ENCODE results near the gene PHF21B. TPM values are rescaled to one million over a fixed set of nuclear protein-coding genes. Genes with fewer than 3 reads are reported as not detected.
"Not testable (repeated sequence)": the region's sequence is repeated elsewhere in the genome, so short reads cannot be mapped to it uniquely, and the experiment has no call there.

The PHF21B gene
- total RNA-seq, 1 donor from 2014 or later: 4.6 TPM

GRCh38 chr22:44860311-44860710 is 149.5 kb downstream of the PHF21B start:
- H3K27ac Mint-ChIP-seq (ENCODE audit: unreplicated experiment): no peak overlapping the region
- no peak for DNase-seq (ENCODE audit: low spot score)

DNA sequence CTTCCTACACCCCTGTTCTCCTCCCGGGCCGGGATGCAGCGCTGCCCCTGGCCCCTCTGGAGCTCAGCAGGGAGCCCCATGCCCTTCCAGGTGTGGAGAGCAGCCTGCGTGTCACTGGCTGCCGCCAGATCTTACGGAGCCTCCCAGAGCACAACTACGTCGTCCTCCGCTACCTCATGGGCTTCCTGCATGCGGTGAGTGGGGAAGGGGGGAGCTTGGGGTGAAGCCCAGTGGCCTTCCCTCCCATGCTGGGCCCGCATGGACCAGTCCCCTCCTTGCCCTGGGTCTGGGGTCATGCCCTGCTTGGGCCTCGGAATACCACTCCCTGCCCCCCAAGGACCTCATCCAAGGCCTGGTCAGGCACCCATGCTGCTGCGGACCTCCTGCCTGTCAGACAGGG is 150.2 kb downstream of the PHF21B start:
- H3K36me3 Mint-ChIP-seq (ENCODE audit: low read depth, unreplicated experiment): no peaks in the 10 kb centered on the region
- no peaks in the 10 kb centered on the region for H3K9me3 Mint-ChIP-seq (ENCODE audit: unreplicated experiment)

More at GRCh38 chr22:44860311-44860710, 149.5 kb downstream of the PHF21B start:
- TF ChIP-seq, protein P1, sequence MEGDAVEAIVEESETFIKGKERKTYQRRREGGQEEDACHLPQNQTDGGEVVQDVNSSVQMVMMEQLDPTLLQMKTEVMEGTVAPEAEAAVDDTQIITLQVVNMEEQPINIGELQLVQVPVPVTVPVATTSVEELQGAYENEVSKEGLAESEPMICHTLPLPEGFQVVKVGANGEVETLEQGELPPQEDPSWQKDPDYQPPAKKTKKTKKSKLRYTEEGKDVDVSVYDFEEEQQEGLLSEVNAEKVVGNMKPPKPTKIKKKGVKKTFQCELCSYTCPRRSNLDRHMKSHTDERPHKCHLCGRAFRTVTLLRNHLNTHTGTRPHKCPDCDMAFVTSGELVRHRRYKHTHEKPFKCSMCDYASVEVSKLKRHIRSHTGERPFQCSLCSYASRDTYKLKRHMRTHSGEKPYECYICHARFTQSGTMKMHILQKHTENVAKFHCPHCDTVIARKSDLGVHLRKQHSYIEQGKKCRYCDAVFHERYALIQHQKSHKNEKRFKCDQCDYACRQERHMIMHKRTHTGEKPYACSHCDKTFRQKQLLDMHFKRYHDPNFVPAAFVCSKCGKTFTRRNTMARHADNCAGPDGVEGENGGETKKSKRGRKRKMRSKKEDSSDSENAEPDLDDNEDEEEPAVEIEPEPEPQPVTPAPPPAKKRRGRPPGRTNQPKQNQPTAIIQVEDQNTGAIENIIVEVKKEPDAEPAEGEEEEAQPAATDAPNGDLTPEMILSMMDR (IDR thresholded peaks at IDR 0.05; ENCODE audit: unreplicated experiment): no peak
- H3K27me3 Mint-ChIP-seq (ENCODE audit: unreplicated experiment): peaks cover 6% of the 10 kb centered on the region
- no peaks in the 10 kb centered on the region for H3K9me3 Mint-ChIP-seq (ENCODE audit: unreplicated experiment)
- no peaks in the 10 kb centered on the region for H3K36me3 Mint-ChIP-seq (ENCODE audit: low read depth, unreplicated experiment)
- no peak overlapping the region for H3K4me3 Mint-ChIP-seq (ENCODE audit: unreplicated experiment)
- H3K4me1 Mint-ChIP-seq (ENCODE audit: unreplicated experiment): no peaks in the 10 kb centered on the region

GRCh38 chr22:44858819-44859218 is 151.0 kb downstream of the PHF21B start:
- not testable (repeated sequence) for H3K27me3 Mint-ChIP-seq (ENCODE audit: unreplicated experiment); H3K36me3 Mint-ChIP-seq (ENCODE audit: low read depth, unreplicated experiment); H3K4me1 Mint-ChIP-seq (ENCODE audit: unreplicated experiment); H3K27ac Mint-ChIP-seq (ENCODE audit: unreplicated experiment); H3K4me3 Mint-ChIP-seq (ENCODE audit: unreplicated experiment); DNase-seq (ENCODE audit: low spot score); H3K9me3 Mint-ChIP-seq (ENCODE audit: unreplicated experiment)

More for the DNA sequence above, 150.2 kb downstream of the PHF21B start:
- Mint-ChIP-seq H3K27ac (ENCODE audit: unreplicated experiment) (no peak overlapping the region), H3K27me3 (ENCODE audit: unreplicated experiment) (peaks cover 6% of the 10 kb centered on the region), H3K4me1 (ENCODE audit: unreplicated experiment) (no peaks in the 10 kb centered on the region), H3K4me3 (ENCODE audit: unreplicated experiment) (no peak overlapping the region)
- DNase-seq (ENCODE audit: low spot score): no peak
- TF ChIP-seq, protein P1 (IDR thresholded peaks at IDR 0.05; ENCODE audit: unreplicated experiment): no peak

GRCh38 chr22:44855855-44856254 is 153.9 kb downstream of the PHF21B start:
- DNase-seq (ENCODE audit: low spot score): no peak
- TF ChIP-seq, protein P1 (IDR thresholded peaks at IDR 0.05; ENCODE audit: unreplicated experiment): no peak
- Mint-ChIP-seq H3K4me1 (ENCODE audit: unreplicated experiment) (no peaks in the 10 kb centered on the region), H3K36me3 (ENCODE audit: low read depth, unreplicated experiment) (no peaks in the 10 kb centered on the region), H3K4me3 (ENCODE audit: unreplicated experiment) (no peak overlapping the region), H3K27ac (ENCODE audit: unreplicated experiment) (no peak overlapping the region), H3K9me3 (ENCODE audit: unreplicated experiment) (no peaks in the 10 kb centered on the region), H3K27me3 (ENCODE audit: unreplicated experiment) (no peaks in the 10 kb centered on the region)

GRCh38 chr22:44854641-44855040 is 155.2 kb downstream of the PHF21B start:
- not testable (repeated sequence) for H3K4me3 Mint-ChIP-seq (ENCODE audit: unreplicated experiment); H3K9me3 Mint-ChIP-seq (ENCODE audit: unreplicated experiment)

GRCh38 chr22:44850946-44851345 is 158.9 kb downstream of the PHF21B start:
- H3K27me3 Mint-ChIP-seq (ENCODE audit: unreplicated experiment): peaks cover 1% of the 10 kb centered on the region
- no peak overlapping the region for H3K27ac Mint-ChIP-seq (ENCODE audit: unreplicated experiment)
- no peaks in the 10 kb centered on the region for H3K36me3 Mint-ChIP-seq (ENCODE audit: low read depth, unreplicated experiment)
- H3K4me3 Mint-ChIP-seq (ENCODE audit: unreplicated experiment): no peak overlapping the region
- H3K4me1 Mint-ChIP-seq (ENCODE audit: unreplicated experiment): no peaks in the 10 kb centered on the region
- DNase-seq (ENCODE audit: low spot score): no peak
- TF ChIP-seq, protein P1 (IDR thresholded peaks at IDR 0.05; ENCODE audit: unreplicated experiment): no peak
- no peaks in the 10 kb centered on the region for H3K9me3 Mint-ChIP-seq (ENCODE audit: unreplicated experiment)

More at GRCh38 chr22:44854641-44855040, 155.2 kb downstream of the PHF21B start:
- not testable (repeated sequence) for H3K4me1 Mint-ChIP-seq (ENCODE audit: unreplicated experiment); H3K27me3 Mint-ChIP-seq (ENCODE audit: unreplicated experiment); H3K27ac Mint-ChIP-seq (ENCODE audit: unreplicated experiment); DNase-seq (ENCODE audit: low spot score); H3K36me3 Mint-ChIP-seq (ENCODE audit: low read depth, unreplicated experiment)

Measured in endothelial cell (in vitro differentiated cells).